AG04450 (cell line): Measurements from ENCODE around the gene MROH2B. TPM values are rescaled to one million over a fixed set of nuclear protein-coding genes. Genes with fewer than 3 reads are reported as not detected.

Experiments used
- CTCF ChIA-PET: fragments of 300-600, 350-600 bp; formaldehyde crosslinking; extraction: SDS; loops from one replicate; lab custom pipeline; 2022; ENCODE audit warnings: antibody characterized with exemption, inconsistent platforms; lab: Charles Lee
- POLR2A ChIA-PET: fragments of 350-600 bp; formaldehyde crosslinking; extraction: SDS; loops from one replicate; lab custom pipeline; 2021; ENCODE audit warnings: antibody characterized with exemption, inconsistent platforms; lab: Yijun Ruan, JAX
- DNase-seq: peaks from one replicate; pipeline ENCODE4 v3.0.0-alpha.2; 2011; ENCODE audit warnings: low read depth, low spot score
- H3K27ac ChIP-seq: one replicate; pipeline ENCODE4 v1.5.1; 2012; ENCODE audit warnings: low read depth, low read length, control low read depth
- H3K27me3 ChIP-seq: one replicate; pipeline ENCODE4 v1.6.0; 2012; ENCODE audit warnings: low read length; ENCODE audit not compliant: control insufficient read depth, insufficient read depth
- H3K4me3 ChIP-seq: 2 replicates; pipeline ENCODE4 v1.5.1; 2011; ENCODE audit warnings: mild to moderate bottlenecking, low read depth, low read length, control low read depth
- H3K9me3 ChIP-seq: 2 replicates; pipeline ENCODE4 v1.5.1; 2012; ENCODE audit warnings: low read length; ENCODE audit not compliant: control insufficient read depth, insufficient read depth
- polyA plus RNA-seq: library from polyadenylated mRNA; depleted of rRNA; stranded (reverse); fragments of >200 nt; gene quantifications from 2 replicates; pipeline ENCODE4 v1.2.3, GENCODE V29; 2011; rRNA removed
- small RNA-seq: library from RNA; depleted of rRNA; stranded (forward); fragments of <200 nt; gene quantifications from one replicate; pipeline ENCODE3, GENCODE V24; 2012; ENCODE audit warnings: low read depth; ENCODE audit not compliant: insufficient read length
- TF ChIP-seq, protein P1 (sequence below): IDR thresholded peaks from 2 replicates; pipeline ENCODE4 v1.5.1; 2011; ENCODE audit warnings: low read depth, low read length, control low read depth, inconsistent platforms

MROH2B gene
- polyA plus RNA-seq, 1 experiment = not detected

DNA sequence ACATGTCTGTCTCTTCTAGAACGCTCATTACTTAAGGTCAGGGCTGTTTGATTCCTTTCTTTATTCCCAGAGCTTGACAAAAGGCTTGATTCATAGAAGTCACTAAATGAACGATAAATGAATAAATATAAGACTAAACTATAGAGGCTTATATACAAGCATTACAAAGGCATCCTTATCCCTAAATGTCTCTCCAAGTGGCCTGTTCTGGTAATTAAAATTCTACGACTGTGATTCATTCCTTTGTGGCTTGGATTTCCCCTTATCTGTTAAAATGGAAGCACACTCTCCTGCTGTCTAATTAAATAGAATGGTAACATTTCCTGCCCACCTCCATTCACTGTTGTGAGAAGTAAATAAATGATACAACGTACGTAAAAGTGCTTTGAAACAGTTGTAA is 112.3 kb downstream of the MROH2B start:
- peaks cover 6% of the 10 kb centered on the region; the same call in 1 of the 2 replicates for H3K9me3 ChIP-seq

DNA sequence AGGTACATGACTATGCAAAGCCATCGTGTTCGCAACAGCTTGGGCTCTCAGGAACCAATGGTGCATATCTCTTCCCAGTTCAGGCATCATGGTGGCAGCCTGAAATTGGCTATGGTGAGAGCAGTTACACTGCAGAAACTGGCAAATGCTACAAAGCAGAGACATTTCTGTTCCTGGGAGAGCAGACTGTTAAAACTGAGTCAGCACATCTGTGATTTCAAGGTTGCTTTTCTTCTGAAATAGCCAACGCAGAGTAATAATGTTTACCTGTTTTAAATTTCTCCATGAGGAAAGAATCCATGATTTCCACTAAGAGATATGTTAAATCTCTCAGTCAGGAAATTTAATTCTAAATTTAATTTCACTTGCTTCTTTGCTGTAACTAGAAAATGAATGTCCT is 114.1 kb downstream of the MROH2B start:
- CTCF ChIA-PET = no interaction called here

More for the DNA sequence above, 112.3 kb downstream of the MROH2B start:
- Histone ChIP-seq H3K4me3 (no peak overlapping the region), H3K27ac (no peak overlapping the region), H3K27me3 (no peaks in the 10 kb centered on the region)
- ChIA-PET CTCF (no interaction called here), POLR2A (no interaction called here)
- no peak for DNase-seq
- TF ChIP-seq, protein P1, sequence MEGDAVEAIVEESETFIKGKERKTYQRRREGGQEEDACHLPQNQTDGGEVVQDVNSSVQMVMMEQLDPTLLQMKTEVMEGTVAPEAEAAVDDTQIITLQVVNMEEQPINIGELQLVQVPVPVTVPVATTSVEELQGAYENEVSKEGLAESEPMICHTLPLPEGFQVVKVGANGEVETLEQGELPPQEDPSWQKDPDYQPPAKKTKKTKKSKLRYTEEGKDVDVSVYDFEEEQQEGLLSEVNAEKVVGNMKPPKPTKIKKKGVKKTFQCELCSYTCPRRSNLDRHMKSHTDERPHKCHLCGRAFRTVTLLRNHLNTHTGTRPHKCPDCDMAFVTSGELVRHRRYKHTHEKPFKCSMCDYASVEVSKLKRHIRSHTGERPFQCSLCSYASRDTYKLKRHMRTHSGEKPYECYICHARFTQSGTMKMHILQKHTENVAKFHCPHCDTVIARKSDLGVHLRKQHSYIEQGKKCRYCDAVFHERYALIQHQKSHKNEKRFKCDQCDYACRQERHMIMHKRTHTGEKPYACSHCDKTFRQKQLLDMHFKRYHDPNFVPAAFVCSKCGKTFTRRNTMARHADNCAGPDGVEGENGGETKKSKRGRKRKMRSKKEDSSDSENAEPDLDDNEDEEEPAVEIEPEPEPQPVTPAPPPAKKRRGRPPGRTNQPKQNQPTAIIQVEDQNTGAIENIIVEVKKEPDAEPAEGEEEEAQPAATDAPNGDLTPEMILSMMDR = no peak

DNA sequence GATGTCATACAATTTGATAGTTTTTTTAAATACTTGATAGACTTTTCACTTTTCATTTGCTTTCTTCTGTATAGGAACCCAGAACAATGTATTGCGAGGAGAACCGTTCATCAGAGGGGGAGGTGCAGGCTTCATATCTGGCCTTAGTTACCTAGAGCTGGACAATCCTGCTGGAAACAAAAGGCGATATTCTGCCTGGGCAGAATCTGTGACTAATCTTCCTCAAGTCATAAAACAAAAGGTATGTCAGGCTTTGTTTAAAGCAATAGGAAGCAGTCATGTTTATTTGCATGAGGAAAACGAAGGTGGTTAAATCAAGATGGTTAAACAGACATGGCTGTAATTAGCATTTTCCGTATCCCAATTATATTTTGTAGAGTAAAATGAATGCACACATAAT is 115.8 kb downstream of the MROH2B start:
- Histone ChIP-seq H3K9me3 (peaks cover 6% of the 10 kb centered on the region; the same call in 1 of the 2 replicates), H3K27me3 (no peaks in the 10 kb centered on the region), H3K4me3 (no peak overlapping the region), H3K27ac (no peak overlapping the region)
- TF ChIP-seq, protein P1 = no peak
- DNase-seq = no peak
- CTCF ChIA-PET = interaction anchor here (0.6 kb wide), 1 partner anchor 1702 kb away, joined by 5 read pairs; no protein-coding TSS in a partner anchor
- POLR2A ChIA-PET = no interaction called here

More for the DNA sequence above, 114.1 kb downstream of the MROH2B start:
- no peak overlapping the region for H3K27ac ChIP-seq
- no peaks in the 10 kb centered on the region for H3K27me3 ChIP-seq
- POLR2A ChIA-PET = no interaction called here
- peaks cover 6% of the 10 kb centered on the region; the same call in 1 of the 2 replicates for H3K9me3 ChIP-seq
- no peak for DNase-seq
- TF ChIP-seq, protein P1 = no peak
- no peak overlapping the region for H3K4me3 ChIP-seq

Small RNAs within 50 kb of the gene (small RNA-seq; reads per million reads assigned to genes)
- not detected for gene AC114967.1

Other genes with a start within 250 kb of the MROH2B start
- gene RPL37, start 236.1 kb downstream of the MROH2B start, polyA plus RNA-seq = 4,632 and 5,076 TPM in 2 replicates
- gene CARD6, start 230.0 kb downstream of the MROH2B start, polyA plus RNA-seq = 3.2 and 4.2 TPM in 2 replicates
- 14.4 and 17.1 TPM in 2 replicates for gene C7, start 161.8 kb downstream of the MROH2B start, polyA plus RNA-seq
- gene C6, start 142.2 kb upstream of the MROH2B start, polyA plus RNA-seq = 0.17 and 0.22 TPM in 2 replicates